ENCODE data around the gene ZNF778.

Gene ZNF778

DNA sequence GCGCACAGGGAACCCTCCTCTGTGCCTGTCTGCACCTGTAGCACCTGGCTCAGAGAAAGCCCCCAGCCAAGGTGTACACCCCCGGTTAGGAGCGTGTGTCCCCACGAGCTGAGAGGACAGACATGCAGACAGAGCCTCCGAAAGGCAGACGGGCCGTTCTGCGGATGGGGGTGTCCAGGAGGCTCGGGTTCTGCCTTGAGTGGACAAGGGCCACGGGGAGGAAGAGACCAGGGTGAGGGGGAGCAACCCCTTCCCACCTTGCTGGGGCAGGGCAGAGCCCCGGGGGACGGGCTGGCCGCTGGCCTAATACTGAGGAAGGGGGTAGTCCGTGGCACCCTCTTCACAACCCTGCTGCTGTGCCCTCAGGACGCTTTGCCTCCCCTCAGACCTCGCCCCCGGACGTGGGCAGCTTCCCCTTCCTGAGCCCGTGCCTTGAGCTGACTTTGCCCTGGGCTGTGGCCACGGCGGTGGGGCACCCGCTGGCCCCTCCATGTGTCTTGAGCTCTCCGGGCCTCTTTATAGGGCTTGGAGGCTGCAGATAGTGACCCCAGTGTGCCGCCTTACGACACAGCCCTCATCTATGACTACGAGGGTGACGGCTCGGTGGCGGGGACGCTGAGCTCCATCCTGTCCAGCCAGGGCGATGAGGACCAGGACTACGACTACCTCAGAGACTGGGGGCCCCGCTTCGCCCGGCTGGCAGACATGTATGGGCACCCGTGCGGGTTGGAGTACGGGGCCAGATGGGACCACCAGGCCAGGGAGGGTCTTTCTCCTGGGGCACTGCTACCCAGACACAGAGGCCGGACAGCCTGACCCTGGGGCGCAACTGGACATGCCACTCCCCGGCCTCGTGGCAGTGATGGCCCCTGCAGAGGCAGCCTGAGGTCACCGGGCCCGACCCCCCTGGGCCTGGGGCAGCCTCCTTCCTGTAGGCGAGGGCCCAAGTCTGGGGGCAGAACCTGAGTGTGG is 22.9 kb upstream of the ZNF778 start:
- no peak for DNase-seq

DNA sequence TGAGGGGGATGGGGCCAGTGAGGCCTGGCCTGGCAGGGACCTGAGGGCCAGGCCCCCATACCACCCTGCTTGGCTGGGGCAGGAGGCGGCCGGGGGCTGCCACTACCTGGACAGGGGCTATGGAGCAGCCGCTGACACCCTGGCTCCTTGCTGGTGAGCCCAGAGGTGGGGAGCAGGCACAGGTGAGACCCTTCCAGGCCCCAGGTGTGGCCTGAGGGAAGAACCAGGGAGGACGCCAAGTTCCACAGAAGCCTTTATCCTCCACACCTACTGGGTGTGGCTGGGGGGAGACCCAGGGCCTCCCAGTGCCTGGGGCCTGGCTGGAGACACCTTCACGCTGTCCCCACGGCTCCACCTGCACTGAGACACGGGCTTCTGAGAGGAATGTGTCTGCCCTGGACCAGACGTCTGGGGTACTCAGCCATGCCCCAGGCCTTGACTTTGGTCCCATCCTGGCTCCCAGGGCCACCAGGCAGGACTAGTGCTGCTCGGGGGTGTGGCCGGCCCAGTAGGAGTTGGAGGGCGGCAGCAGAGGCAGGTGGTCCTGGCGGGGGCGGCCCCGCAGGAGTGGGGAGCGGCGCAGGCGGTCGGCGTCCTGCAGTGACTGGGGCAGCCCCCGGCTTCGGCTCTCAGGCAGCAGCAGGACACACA is 21.9 kb upstream of the ZNF778 start:
- no peak for DNase-seq

DNA sequence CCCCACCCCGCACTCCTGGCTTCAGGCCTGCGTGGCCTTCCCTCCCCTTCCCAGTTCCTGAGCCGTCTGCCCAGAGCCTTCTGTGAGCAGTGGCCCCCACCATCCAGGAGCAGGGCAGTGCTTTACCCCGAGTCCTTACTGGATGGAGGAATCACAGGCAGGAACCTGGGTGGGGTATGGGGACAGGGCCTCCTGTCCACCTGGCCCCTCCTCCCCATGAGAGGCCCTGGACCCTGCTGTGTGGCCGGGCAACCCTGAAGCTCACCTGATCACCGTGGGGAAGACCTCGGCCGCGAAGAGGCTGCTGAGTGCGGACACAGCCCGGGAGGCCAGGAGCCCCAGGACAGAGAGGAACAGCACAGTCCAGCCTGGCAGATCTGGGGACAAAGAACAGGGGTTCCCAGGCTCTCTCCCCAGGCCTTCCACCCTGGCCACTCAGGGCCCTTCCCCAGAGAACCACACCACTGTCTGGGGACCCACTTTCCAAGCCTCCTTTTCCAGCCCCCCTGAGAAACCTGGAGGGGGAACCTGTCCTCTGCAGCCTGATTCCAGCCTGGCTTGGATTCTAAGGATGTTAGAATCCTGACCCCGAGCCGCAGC is 20.4 kb upstream of the ZNF778 start:
- peak; percentile 13 for DNase-seq

DNA sequence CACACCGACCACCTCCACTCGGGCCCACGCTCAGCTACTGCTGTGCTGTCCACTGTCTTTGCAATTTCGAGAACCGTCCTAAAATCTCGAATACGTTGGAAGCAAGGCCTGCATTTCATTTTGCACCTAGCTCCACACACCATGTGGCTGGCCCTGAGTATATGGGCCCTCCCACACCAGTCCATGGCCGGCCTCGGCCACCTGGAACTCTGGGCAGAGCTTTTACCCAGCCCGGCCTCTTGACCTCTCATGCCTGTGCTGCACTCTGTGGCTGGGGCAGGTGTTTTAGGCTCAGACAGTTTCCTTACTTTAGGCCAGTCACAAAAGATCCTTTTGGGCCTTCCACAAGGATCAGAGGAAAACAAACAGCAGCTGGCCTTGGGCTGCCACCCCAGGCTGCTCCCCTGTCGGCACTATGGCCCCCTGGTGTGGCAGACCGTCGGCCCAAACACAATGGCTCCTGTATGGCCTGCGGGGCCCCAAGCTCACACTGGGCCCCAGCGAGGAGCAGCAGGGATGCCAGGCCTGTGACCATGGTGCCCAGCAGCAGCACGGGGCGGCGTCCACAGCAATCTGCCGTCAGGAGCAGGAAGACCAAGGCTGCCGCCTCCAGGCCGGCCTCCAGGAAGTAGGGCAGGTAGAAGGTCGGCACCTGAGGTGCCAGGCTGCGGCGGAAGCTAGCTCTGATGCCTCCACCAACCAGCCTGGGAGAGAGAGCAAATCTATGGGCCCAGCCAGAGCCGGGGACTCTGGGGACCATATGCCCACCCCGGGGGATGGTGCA is 19.7 kb upstream of the ZNF778 start:
- DNase-seq, result peak; percentile 11

DNA sequence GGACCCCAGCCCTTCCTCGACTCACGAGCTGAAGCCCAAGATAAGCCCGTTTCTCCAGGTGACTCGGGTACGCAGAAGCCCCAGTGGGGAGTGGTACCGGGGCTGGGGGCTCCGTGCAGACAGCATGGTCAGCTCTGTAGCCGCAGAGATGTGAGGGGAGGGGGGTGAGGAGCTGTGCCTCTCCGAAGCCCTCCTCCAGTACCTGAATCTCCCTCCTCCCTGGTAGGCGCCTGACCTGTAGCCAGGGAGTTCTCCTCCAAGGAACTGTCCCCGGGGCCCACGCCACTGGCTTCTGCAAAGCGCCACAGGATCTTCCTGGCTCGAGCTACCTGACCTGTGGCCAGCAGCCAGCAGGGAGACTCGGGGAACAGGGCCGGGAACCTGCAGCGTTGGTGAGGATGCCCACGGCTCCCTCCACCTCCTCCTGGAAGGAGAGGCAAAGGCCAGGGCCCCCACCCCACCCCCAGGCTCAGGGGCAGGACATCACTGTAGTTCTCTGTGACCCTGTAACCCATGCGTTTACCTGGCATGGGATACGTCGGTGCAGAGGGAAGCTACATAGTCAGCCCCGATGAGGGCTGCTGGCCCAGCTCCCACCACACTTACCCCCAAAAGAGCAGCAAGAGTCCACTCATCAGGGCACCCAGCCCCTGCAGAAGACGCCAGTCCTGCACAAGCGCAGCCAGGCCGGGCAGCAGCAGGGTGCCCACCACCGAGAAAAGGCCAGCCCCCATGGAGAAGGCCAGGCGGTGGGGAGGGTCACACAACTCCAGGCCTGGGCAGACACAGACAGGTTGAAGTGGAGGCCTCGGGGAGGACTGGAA is 18.9 kb upstream of the ZNF778 start:
- peak; percentile 12 for DNase-seq

DNA sequence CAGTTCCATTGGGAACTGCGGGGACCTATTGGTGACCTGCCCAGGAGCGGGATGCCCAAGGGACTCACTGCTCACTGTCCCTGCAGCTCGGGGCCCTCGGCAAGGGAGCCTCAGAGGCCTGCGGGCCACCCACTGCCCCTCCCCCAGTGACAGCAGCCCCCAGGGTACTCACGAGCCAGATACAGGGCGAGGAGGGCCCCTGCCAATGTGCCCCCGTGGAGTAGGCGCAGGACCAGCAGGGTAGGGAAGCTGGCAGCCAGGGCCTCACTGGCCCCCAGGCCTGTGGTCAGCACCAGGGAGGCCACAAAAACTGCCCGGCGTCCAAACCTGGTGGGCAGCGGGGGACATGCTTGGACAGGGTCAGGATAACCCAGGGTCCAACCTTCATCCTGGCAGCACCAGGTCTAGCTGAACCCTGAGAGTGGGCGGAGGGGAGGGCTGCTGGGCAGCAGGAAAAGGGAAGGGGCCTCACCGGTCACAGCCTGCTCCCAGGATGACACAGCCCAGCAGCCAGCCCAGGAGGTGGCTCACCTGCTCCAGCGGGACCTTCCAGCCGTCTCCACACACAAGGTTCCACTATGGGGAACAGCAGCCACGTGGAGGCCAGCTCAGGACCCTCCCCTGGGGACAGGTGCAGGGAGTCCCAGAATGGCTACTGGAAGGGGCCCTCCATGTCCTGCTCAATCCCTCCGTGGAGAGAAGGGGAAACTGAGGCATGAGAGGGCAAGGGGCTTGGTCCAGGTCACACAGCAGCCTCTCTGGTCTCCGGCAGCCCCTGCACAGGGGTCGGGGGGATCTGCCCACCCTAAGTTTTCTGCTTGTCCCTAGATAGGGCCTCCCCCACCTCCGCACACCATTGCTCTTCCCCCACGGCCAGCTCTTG is 18.0 kb upstream of the ZNF778 start:
- DNase-seq, result peak; percentile 15

DNA sequence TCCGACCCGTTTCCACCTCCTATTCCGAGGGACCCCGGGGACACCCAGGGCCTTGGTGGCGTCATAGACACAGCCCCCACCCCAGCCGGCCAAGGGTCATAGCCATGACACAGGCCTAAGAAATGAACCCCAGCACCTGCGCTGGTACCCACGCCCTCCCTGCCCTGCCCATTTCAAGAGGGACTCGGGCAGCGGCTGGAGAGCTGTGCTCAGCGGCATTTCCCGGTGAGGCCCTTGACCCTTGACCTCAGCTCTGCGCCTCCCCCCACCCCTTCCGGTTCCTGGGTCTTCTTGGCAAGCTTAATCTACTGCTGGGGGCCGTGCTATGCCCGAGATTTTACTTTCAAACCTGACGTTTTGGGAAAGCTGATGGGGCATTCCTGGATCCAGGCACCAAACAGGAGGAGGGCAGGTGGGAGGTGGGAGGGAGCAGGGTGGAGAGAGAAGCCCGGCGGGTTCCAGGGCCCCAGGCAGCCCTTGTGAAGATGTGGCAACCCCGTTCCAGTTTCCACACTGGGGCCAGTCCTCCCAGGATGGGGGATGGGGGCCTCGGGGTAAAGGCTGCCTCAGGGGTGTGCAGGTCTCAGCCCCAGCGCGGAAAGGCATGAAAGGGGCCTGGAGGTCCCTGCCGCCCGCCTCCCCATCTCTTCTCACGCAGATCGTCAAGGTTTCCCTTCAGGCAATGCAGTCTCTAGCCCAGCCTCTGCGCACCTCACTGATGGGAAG is 17.2 kb upstream of the ZNF778 start, which contains the start of gene SLC22A31:
TSS of gene SLC22A31 (minus strand) at position 414 of the 726 bp plus-strand sequence. CDS start at position 378, 36 bp downstream.
- DNase-seq, result peak; percentile 15

DNA sequence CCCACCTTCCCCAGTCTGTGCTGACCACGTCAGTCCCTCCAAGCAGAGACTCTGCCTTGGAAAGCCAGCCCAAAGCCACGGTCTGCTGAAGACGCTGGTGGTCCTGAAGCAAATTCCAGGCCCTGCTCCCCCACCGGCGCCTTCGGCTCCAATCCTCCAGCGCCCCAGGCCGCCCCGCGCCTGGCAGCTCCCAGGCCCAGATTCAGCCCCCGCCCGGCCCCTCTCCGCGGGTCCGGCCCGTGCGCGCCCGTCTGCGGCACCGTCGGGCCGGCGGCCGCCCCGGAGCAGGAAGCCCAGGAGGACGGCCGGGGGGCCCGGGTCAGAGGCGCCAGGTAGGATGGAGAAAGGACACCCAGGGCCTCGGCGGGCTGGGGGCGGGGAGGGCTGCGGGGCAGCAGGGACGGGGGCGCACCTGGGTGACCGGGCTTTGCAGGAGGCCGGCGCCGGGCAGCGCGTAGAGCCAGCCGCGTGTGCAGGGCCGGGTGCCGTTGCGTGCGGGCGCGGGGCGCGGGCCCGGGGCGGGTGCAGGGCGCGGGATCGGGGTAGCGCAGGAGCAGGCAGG is 16.6 kb upstream of the ZNF778 start:
- peak; percentile 10 for DNase-seq

DNA sequence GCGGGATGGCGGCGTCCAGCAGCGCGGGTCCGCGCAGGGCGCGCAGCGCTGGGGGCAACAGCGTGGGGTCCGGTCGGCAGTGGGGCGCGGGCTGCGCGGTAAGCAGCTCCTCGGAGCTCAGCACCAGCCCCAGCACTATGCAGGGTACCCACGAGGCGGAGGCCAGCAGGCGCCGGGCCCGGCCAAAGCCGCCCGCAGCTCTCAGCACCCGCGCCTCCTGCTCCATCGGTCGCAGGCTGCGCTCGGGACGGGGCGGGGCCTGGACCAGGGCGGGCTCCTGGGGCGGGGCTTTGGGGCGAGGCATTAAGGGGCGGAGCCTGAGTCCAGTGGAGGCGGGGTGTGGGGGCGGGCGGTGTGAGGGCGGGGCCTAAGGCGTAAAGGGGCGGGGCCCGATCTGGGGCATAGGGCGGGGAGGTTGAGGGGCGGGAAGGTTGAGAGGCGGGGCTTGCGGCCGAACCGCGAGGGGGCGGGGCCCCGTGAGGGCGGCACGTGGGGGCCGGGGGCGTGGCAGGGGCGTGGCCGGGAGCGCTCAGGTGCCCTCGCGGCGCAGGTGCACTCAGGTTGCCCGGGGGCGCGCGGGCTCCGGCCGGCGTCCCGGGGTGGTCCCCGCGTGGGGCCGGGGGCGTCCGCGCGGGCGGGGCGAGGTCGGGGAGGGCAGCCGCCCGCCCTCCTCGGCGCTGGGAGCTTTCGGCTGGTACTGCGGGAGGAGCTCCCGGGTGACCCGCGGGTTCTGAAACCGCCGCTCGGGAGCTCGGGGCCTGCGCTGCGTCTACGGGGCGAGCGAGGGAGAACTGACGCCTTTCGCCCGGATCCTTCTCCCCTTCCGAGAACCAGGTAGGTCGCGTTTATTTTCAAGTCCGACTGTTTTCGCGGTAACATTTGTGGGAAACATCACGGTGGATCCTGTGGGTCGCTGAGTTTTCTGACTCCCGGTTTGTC is 15.8 kb upstream of the ZNF778 start:
- DNase-seq, result peak; percentile 78

DNA sequence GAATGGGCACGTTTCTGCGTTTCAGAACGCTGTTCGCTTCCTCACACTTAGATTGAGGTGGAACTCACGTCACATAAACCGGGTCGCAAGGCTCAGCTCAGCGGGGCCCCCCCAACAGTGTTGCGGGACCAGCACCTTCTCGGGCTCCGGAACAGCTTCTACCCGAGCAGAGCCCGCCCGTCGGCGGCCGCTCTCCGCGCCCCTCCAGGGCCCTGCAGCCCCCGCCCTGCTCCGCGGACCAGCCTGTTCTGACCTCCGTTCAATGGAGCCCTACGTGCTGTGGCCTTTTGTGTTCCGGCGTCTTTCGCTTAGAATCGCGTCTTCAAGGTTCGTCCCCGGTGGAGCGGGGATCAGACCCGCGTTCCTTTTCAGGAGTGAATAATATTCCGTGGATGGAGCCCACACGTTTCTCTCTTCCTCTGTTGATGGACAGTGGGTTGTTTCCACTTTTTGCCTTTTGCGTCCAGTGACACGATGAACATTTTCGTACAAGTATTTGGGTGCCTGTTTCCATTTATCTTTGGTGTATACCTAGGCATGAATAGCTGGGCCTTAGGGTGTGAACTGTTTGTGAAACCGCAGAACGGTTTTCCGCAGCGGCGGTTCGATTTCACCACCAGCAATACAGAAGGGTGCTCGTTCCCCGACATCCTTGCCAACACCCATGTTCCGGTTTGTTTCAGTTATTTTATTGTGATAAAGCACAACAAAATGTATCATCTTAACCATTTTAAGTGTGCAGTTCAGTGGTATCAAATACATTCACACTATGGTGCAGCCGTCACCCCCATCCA is 14.9 kb upstream of the ZNF778 start:
- DNase-seq, result no peak

DNA sequence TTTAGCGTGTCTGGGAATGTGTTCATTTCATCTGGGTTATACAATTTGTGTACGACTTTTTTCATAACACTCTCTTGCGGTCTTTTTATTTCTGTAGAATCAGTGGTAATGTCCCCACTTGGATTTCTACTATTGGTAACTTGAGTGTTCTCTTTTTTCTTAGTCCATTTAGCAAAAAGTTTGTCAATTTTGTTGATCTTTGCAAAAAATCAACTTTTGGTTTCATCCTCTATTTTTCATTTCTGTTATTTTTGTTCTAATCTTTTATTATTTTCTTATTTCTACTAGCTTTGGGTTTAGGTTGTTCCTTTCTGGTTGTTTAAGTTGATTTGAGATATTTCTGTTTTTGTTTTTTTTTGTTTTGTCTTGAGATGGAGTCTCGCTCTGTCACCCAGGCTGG is 9.5 kb upstream of the ZNF778 start:
- no peak for DNase-seq

DNA sequence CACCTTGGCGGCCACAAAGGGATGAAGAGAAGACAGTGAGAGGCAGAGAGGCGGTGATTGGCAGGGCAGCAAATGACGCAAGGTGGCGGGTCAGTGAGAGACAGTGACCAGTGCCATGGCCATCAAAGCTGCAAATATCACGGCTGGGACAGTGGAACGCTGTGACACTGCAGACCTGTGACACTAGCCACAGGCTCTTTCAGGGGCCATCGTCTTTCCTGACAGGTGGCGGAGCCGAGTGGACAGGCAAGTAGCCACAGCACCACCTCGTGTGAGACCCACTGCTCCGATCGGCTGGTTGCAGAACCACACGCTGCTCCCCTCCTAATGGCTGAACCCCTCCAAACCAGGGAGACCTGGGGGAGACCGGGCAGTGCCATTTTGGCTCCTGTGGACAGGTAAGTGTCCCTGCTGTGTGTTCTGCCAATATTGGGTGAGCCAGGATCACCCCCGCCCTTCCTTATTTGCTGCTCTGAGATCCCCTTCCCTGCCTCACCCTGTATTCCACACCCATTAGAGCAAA is 7.9 kb upstream of the ZNF778 start:
- DNase-seq, result no peak

DNA sequence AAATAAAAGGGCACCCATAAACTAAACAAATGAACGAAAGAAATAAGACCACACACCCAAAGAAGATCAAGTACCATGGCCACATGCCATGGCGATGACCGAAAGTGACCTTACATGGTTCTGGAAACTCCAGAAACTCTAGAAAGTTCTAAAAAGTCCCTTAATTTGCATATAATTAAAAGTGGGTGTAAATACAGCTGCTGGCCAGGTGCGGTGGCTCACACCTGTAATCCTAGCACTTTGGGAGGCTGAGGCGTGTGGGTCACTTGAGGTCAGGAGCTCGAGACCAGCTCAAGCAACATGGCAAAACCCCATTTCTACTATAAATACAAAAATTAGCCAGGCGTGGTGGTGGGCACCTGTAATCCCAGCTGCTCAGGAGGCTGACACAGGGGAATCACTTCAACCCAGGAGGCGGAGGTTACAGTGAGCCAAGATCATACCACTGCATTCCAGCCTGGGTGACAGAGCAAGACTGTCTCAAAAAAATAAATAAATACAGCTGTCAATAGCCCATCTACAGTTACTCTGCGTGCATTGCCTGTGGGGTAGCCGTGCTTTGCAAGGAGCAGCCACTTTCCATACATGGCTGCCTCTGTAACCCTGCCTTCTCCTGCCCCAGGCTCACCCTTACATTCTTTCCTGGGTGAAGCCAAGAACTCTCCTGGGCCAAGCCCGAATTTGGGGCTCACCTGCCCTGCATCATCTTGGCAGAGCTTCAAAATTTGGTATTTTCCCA is 7.2 kb upstream of the ZNF778 start:
- DNase-seq, result no peak

DNA sequence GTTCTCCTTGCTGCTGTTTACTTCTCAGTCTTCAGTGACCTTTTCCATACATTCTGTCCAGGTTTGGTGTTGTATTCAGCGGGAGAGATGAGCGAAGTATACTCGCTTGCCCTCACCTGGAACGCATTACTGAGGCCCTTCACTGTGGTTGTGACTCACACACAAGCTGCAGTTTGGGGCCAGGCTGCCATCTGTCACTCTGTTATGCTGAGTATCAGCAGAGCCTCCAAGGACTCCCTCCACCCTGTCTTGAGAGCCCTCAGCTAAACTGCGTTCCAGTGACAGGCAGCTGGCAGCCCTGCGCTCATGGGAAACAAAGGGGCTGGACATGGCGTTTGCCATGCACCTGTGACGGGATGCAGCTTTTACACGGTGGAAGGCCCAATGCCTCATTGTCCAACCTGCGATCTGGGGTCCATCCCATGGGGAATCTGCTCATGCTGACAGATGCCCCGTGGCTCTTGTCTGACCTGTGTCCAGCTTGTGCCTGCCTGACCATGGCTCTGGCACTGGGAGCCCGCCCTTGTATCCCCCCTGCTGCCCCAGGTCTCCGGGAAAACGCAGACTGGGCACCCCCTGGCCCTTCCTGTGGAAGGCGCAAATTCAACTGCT is 6.5 kb upstream of the ZNF778 start:
- DNase-seq, result no peak

DNA sequence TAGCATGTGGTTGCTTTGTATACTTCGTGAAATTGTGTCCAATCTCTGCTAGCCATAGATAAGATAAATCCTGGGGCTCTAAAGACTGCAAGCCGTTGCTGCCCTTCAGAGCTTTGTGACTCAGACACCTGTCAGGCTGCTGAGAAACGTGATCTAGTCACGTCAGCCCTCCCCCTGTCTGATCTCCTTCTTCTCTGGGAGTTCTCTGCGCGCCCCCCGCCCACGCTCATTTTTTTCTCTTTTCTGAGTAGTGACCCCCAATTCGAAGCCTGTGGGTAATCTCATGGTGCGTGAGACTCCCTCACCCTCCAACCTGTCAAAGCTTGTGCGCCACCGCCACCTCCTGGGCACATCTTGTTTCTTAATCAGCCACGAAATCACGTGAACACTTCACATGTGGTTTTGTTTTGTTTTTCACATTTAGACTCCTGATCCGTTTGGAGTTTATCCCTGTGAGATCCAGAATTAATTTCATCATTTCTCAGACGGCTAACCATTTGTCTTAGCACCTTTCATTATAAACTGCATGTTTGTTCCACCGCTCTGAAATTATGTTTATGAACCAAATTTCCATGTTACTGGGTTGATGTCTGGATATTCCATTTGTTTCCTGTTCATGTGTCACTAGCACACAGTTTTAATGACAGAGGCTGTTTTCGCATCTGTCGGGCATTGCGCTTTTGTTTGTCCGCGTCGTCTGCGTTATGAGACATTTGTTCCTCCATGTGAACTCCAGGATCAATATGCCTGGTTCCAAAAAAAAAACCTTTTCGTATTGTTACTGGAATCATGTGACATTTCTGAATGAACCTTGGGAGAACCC is 977 bp upstream of the ZNF778 start:
- DNase-seq, result peak; percentile 80

DNA sequence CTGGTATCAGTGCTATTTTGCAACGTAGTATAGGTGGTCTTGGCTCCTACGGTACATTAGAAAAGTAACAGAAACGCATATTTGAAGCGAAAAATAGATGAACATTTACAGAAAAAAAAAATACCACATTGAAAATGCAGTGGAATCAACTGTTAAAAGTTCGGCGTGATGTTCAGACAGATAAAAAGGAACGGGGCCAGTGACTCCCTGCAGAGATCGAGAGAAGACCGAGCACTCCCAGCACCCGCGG is 440 bp upstream of the ZNF778 start:
- no peak for DNase-seq
